Measurements from ENCODE around the gene TNFRSF25.
"Not testable (repeated sequence)": the region's sequence is repeated elsewhere in the genome, so short reads cannot be mapped to it uniquely, and the experiment has no call there.

TNFRSF25 gene

DNA sequence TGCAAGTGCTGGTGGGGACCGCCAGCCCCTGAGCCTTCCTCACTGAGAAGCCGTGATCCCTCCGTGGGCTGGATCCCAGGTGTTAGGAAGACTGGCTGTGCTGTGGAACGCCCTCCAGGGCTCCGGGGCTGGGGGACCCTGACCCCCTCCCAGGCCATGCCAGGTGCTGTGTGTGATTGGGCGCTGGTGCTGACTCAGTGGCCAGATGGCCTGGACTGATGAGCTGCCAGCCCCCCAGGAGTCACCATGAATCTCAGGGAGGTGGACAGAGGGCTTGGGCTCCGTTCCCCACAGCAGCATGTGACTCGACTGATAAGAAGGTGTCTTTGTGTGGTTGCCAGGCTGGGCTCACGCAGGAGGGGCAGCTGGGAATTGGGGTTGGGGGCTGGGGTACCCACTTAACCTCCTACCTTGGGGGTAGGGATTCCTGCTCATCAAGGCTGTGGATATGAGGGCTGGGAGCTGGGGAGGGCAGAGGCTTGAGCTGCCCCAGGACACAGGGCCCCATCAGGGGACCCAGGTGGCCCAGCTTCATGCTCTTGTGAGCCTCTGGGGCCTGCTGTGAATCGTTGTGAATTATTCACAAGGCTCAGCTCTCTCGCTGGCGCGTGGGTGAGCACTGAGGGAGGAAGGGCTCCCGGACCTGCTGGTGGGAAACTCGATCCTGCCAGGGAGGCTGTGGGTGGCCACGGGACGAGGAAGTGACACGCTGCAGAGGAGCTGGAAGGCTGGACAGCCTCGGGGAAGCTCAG is 36.1 kb downstream of the TNFRSF25 start:
- FAIRE-seq: not testable (repeated sequence)

DNA sequence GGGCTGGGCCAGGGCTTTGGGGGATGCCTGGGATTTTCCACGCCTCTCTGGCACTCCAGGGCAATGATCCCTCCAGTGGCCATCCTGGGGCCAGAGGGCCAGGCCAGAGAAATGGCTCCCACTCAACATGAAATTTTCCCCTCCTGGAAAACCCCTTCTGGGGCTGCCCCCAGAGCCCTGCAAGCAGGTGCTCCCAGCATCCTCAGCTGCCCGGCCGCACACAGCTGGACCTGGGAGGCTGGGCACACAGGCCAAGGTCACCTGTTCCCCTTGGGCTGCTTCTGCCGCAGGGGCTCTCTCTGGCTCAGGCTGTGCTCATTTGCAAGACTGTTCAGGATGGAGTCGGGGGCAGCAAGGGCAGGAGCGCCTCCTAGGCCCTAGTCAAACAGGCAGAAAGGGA is 37.5 kb downstream of the TNFRSF25 start:
- not testable (repeated sequence) for FAIRE-seq

DNA sequence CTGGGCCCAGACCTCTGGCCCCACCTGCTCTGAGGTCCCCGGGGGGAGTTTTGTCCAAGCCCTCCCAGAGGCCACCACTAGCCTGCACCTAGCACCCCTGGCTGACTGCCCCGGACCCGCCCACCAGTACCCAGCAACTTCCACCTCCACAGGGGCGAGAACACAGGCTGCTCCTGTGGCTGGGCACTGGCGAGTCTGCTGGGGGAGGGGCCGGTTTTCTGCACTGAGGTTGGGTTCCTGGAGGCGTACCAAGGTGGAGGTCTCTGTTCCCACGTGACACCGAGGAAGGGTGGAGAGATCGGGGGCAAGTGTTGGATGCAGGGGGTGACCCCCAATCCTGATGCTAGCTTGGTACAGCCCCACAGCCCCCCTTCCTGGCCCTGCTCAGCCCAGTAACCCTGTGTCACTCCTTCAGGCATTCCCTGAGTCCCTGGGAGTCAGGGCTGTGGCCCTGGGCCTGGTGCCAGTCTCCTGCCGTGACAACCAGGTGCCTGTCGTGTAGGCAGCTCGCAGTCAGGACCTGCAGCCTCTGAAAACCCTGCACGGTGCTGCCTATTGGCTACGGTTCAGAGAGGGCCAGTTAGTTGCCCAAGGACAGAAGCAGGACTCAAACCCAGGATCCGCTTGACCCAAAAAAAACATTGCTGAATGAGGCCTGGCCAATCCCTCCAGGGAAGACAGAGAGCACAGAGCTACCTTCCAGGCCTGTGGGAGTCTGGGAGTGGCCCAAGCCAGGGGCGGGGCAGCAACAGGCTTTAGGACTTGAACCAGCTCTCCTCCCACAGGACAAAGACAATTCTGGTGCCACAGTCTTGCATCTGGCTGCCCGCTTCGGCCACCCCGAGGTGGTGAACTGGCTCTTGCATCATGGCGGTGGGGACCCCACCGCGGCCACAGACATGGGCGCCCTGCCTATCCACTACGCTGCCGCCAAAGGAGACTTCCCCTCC is 38.3 kb downstream of the TNFRSF25 start:
- FAIRE-seq: no peak

DNA sequence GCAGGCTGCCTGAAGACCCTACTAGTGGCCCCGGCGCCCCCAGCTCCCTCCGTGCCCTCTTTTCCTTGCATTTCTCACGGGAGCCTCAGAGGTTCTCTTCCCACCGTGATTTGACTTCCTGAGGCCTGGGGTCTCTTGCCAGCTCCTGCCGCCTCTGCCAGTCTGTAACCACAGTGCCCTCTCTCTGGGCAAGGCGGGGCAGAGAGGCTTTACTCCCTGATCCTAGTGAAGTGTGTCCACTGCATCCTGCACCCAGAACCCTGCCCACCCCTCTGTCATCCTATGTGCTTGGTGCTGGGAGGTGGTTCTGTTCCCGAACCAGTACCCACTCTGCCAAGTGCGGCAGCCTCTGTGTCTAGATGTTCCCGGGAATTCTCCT is 39.0 kb downstream of the TNFRSF25 start:
- no peak for FAIRE-seq

DNA sequence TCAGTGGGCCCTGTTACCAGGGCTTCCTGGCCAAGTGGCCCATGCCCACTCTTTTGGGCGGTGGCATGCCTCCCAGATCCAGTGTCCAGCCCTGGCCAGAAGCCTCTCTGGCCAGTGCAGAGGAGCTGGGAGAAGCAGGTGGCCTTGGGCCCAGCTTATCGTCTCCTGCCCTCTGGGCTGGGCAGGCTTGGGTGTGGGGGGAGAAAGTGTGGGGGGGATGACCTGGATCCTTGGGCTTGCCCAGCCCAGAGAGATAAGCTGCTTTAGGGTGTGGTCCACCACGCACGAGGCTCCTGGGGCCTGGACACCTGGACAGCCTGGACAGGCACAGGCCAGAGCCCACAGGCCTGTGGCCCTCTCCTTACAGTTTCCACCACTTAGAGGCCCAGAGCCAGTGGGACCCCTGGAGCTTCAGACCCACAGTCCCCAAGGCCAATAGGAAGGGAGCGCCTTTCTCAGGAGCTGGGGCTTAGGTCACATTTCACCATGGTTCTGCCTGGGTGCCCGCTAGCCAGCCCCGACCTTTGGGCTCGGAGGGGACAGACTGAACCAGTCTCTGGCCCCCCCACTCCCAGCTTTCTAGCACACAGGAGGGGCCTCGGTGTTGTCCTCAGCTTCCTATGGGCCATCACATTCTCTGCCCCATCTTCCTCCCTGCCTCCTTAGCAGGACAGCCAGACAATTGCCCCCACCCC is 39.5 kb downstream of the TNFRSF25 start:
- FAIRE-seq: no peak

DNA sequence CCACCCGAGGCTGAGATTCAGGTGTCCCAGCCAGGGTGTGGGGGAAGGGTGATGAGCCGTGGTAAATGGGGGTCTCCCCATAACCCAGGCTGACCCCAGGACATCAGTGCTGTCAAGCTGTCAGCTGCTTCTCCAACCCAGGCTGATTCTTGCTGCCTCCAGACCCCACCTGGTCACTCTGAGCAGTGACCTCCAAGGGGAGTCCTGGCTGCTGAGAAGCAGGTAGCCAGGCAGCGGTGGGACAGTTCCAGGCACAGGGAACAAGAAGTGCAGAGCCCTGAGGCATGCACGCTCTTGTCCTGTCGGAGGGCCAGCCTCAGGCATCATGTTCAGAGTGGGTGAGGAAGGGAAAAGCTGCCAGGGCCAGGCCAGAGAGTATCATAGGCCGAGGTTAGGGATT is 40.3 kb downstream of the TNFRSF25 start:
- no peak for FAIRE-seq

DNA sequence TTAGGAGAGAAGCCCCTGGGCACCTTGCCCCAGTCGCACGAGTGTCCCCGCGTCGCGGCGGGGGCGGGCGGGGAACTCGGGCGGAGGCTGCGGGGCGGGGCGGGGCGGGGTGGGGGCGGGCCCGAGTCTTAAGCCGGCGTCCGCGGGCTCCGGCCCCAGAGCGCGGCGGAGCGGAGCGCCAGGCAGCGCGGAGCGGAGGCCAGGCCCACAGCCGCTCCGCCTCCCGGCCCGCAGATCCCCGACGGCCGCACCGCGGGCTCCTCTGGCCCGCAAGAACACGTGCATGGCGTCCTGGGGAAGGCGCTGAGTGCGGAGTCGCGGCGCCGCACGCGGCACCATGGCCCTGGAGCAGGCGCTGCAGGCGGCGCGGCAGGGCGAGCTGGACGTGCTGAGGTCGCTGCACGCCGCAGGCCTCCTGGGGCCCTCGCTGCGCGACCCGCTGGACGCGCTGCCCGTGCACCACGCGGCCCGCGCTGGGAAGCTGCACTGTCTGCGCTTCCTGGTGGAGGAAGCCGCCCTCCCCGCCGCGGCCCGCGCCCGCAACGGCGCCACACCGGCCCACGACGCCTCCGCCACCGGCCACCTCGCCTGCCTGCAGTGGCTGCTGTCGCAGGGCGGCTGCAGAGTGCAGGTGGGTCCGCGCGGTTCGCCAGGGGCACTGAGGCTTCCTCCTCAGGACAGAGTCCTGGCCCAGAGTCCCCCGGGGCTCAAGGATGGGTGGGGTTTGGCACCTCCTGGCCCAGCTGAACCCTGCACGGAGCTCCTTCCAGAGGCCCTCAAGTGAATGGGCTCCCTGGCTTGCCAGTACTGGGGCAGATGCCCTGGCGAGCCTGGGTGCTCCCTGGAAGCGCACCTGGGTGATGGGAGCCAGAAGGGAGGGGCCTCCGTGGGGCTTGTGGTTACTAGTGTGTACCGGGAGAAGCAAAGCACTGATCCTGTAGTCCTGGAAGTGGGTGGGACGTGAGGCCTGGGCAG is 41.1 kb downstream of the TNFRSF25 start, which contains the start of gene ESPN:
TSS of gene ESPN (plus strand) at position 158 of the 975 bp plus-strand sequence. CDS start at position 338, 180 bp downstream.
- no peak for FAIRE-seq

DNA sequence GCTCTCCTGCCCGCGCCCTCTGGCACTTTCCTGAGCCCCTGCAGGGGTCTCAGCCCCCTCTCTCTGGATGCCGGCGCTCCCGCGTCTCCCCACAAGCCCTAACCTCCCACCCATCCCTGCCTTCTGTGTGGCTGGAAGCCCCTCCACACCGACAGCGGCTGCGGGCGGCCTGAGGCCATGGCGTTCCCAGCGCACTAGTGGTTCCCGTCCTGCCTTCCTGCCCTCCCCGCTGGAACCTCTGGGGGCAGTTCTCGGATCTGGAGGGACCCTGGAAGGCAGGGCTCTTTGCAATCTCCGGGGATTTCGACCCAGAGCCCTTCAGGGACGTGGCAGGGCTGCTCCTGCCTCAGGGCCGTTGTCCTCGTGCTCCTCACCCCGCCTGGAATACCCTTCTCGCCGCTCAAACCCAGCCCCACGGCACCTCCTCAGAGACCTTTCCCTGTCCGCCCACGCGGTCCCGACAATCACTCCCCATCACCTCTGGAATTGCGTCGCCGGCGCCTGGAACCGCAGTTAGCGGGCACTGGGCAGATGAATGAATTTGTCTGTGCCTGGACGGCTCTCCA is 41.9 kb downstream of the TNFRSF25 start:
- FAIRE-seq: no peak

DNA sequence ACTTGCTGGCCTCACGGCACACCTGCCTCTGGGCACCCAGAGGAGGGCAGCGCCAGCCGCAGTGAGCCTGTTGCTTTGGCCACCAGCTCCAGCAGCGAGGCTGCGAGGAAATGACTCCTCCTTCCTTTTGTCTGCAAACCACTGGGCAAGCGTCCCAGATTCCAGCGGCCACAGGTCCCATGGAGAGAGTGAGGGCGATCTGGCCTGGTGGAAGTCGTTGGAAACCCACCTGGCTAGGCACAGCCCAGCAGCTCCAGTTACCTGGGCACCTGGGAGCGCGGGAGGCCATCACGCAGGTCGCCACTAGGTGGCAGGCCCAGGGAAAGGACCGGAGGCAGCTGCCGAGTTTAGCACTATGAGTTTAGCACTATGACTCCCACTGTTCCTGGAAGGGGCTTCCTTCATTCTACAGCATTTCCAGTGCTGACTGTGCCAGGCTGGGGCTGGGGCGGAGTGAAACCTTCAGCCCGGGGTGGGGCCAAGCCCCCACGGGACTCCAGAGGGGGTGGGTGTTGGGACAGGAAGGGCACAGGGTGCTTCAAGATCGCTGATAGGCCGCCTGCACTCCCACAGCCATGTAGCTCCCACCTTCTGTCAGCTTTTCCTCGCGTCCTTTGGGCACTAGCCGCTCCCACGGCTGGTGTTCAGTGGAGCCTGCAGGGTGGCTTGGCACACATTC is 42.5 kb downstream of the TNFRSF25 start:
- no peak for FAIRE-seq

DNA sequence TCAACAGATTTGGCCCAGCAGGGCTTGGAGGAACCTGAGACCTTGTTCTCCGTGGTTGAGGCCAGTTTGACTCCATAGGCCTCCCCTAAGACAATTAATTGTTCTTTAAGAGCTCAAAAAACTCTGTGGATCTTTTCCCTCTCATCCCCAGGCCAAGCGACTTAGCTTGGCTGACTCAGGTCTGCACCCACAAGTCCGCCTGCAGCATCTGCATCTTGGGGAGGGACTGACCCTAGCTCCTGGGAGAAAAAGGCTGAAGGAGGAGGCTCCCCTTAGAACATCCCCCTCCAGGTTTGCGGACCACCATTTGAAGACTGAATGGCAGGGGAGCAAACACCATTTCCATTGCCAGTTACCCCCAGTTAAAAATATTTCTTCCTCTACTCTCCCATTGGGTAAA is 44.7 kb downstream of the TNFRSF25 start:
- FAIRE-seq: no peak

DNA sequence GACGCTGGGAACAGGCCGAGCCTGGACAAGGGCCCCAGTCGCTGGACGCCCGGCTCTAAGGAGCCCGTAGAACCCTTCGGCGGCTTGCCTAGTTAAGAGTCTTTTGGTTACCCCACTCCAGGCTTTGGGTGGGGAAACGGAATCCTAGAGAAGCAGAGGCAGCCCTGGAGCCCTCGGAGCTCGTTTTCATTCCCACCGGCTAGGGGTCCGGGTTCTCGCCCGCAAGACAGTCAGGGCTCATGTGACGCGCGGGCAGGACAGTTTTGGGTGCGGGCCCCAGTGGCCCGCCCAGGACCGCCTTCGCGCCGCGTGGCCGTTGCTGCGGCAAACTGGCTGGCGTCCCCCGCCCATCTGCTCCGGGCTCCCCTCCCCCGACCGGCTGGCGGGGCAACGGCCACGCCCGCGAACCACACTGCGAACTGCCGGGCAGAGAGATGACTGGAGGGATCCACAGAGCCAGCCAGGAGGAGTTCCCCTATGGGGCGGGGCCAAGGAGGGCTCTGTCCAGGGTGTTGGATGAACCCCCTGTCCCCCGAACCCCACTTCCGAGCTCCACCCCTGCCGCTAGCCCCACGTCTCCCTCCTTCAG is 45.4 kb downstream of the TNFRSF25 start:
- FAIRE-seq: no peak

DNA sequence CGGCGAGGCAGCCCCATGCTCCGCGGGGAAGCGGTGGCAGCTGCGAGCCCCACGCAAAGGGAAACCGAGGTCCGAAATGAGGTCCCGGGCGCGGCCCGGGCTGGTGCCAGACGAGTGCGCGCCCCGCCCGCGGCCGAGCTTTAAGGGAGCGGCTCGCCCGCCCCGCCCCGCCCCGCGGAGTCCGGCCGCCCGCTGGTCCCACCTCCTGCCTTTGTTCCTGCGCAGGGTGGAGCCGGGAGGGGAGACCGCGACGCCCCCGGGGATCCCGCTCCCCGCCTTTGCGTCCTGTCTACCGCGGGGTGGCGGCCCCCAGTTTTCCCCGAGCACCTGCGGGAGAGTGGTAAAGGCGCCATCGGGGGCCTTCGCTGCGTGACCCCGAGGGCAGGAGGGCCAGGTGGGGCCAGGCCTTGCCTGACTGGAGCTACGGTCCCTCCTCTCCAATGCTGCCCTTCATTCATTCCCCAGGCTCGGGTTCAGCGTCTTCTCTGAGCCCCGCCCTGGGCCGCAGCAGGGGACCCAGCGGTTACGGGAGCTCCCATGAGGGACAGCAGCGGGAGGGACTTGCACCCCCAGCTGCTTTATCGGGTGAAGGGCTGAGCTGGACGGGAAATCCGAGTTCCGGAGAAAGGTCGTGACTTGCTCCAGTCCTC is 46.0 kb downstream of the TNFRSF25 start, which contains the start of gene HES2:
TSS of gene HES2 (minus strand) at position 116 of the 650 bp plus-strand sequence. CDS start at position 17, 99 bp downstream.
- no peak for FAIRE-seq

DNA sequence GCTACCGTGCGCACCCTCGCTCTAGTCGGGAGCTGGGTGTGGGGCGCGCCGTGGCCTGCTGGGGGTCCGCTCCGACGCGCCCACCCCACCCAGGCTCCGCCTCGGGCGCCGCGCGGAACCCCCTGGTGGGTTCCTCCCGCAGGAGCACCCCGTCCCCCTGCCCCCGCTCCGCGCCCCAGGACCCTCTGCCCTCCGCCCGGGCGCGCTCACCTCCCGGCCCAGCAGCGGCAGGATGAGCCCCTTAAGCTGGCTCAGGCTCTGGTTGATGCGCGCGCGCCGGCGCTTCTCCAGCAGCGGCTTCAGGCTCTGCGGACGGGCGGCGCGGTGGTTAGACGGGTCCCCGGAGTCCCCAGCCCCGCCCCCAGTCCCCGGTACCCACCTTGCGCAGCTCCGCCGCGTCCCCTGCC is 46.6 kb downstream of the TNFRSF25 start:
- no peak for FAIRE-seq

DNA sequence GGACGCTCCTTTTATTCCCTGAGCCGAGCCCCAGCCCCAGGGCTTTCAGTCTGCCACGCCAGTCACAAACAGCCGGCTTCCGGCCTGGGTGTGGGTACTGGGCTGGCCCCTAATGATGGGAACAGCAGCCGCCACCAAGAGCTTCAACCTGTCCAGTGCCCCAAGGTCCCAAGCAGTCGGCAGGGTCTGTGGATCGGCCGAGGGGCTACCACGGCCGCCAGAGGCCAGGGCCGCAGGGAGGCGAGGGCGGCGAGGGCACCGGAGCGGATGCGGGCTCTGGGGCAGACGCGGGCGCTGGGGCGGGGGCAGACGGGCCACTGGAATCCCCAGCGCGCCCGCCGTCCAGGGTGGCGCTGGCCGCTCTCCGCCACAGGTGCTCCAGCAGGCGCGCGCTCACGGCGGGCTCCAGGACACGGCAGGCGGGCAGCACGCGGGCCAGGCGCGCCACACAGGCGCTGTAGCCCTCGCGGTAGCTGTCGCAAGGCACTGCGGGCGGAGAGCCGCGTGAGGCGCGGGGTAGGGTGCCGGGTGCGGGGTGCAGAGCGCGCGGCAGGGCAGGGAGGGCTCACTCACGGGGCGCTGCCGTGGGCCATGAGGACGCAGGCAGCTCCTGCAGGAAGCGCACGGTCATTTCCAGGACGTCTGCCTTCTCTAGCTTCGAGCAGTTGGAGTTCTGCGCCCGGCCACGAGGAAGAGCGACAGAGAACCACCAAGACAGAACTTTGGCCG is 47.1 kb downstream of the TNFRSF25 start:
- no peak for FAIRE-seq

DNA sequence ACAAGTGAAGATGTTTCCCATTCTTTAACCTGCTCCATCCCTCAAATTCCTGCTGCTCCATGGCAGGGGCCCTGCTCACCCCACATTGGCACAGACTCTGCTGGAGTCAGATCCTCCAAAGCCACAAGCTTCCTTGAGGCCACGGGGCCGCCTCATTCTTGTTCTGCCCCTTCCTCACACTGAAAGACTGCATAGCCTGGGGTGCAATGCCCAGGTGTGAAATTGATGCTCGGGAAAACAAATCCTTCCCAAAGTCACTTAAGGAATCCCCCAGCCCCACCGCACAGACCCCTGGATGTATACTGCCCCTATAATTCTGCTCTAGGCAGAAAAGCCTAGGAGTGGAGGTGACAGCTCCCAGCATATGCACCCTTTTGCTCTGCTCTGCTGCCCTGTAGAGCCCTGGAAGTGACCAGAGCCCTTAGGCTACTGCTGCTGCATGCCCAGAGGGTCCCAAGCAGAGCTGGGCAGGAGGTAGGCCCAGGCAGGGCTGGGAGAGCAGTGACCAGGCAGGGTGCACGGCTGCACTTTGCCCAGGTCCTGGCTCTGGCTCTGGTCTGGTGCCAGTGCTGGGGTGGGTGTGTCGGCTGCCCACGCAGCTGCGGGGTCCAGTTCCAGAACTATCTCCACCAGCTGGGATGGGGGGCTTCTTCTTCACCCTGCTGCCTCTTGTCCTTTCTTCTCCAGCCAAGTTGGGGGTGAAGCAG is 47.9 kb downstream of the TNFRSF25 start:
- no peak for FAIRE-seq

DNA sequence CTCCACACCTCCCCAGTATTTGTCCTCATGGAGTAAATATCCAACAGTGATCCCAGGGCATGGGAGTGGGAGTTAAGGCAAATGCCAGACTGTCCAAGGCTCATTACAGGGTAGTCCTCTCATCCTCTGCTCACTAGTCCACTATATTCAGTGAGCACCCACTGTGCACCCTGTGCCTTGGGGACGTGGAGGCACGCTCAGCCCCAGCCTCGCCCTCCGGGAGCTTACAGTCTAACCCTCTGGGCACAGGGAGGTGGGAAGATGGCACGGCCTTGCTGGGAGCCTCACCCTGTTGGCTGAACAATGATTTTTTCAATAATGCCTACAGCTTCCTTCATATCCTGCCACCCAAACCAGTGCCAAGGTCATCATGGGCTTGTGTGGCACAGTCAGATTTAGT is 49.1 kb downstream of the TNFRSF25 start:
- no peak for FAIRE-seq

DNA sequence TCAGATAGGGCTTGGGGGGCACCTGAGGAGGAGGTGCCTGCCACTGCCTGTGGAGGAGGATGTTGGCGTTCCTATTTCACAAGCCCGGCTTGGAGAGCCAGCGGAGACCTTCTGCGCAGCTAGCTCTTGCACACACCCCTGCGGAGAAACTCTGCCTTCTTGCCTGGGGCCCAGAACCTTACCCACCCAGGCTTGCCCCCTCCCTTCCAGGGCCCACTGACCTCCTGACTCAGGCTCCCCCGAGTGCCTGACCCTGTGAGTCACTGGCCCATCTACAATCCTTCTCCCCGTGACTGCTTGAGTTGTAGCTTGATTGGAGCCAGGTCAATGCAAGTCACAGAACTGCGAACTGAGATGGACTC is 49.7 kb downstream of the TNFRSF25 start:
- FAIRE-seq: no peak

DNA sequence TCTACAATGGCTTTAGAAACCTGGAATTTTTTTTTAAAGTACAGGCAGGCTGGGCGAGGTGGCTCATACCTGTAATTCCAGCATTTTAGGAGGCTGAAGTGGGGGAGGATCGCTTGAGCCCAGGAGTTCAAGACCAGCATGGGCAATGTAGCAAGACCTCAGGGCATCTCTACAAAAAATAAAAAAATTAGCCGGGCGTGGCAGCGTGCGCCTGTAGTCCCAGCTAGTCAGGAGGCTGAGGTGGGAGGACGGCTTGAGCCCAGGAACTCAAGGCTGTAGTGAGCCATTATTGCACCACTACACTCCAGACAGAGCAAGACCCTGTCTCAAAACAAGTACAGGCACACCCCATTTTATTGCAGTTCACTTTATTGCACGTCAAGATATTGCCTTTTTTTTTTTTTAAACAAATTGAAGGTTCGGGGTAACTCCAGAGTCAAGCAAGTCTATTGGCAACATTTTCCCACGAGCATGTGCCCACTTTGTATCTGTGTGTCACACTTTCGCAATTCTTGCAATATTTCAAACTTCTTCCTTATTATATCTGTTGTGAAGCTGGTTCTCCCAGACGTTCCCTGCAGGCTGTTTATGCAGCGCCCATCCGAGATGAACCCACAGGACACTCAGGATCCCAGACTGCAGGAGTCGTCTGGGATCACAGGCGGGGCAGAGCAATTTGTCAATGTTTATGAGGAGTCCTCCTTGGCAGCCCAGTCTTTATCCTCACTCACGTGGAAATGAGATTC is 50.9 kb downstream of the TNFRSF25 start:
- FAIRE-seq: no peak

Measured in colon (tissue), 2 donors.